Large intestine (tissue), 3 donors: ENCODE results near the gene ATP5IF1. TPM values are rescaled to one million over a fixed set of nuclear protein-coding genes. Genes with fewer than 3 reads are reported as not detected.

Source experiments
- DNase-seq, 2 donors: peaks; one replicate each; pipeline versions ENCODE4 v3.0.0 to v3.0.0-alpha.2; 2013
- H3K27ac ChIP-seq: one replicate; pipeline ENCODE4 v1.5.1; 2013; ENCODE audit warnings: low read length
- H3K27me3 ChIP-seq: 2 replicates; pipeline ENCODE4 v1.6.1; 2013; ENCODE audit warnings: low read length; ENCODE audit not compliant: control insufficient read depth, insufficient read depth
- H3K36me3 ChIP-seq: 2 replicates; pipeline ENCODE4 v1.6.1; 2013; ENCODE audit warnings: low read length; ENCODE audit not compliant: control insufficient read depth, insufficient read depth
- H3K4me1 ChIP-seq: one replicate; pipeline ENCODE4 v1.6.1; 2013; ENCODE audit warnings: low read length; ENCODE audit not compliant: control insufficient read depth, insufficient read depth
- H3K4me3 ChIP-seq: one replicate; pipeline ENCODE4 v1.5.1; 2013; ENCODE audit warnings: low read length
- H3K9me3 ChIP-seq: one replicate; pipeline ENCODE4 v1.6.1; 2013; ENCODE audit warnings: mild to moderate bottlenecking, low read depth, low read length, moderate library complexity; ENCODE audit not compliant: control insufficient read depth
- WGBS: methylation state at CpG from one replicate; pipeline ENCODE4 v1.1.5; 2013; ENCODE audit warnings: low lambda C conversion rate; ENCODE audit not compliant: insufficient coverage; 5-methylcytosine and 5-hydroxymethylcytosine counted together
- polyA plus RNA-seq: library from polyadenylated mRNA; unstranded; fragments of 120-200 nt; gene quantifications from one replicate; pipeline ENCODE4 v1.2.1, GENCODE V29; 2013

ATP5IF1 gene
- polyA plus RNA-seq, 1 donor = 354 TPM

DNA sequence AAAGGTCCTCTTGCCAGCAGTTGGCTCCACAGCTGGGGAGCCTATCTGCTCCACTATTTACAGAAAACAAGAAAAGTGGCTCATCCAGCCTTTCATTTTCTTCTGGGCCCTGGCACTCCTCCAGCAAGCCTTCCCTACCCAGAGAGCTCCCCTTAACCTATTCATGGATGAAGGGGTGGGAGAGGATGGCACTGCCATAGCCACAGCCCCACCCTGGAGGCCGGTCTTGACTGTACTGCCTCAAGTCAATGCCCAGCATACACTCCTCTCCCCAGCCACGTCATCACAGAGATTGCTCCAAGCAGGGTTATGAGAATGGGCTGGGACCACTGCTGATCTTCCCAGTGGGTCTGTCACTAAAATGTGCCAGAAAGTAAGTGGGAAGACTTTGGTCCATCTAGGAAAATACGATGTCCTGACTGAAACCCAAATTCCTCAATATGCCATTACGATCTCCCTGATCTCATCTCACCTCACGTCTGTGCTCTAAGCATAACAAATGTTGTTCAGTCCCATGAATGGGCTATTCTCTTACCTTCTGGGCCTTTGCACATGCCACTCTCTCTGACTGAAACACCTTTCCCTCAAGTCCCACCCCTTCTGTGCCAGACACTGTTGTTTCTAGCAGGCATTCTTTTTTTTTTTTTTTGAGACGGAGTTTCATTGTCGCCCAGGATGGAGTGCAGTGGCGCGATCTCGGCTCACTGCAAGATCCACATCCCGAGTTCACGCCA lies 38.1 kb upstream of the ATP5IF1 start:
- H3K4me1 ChIP-seq = peaks cover 3% of the 10 kb centered on the region
- no peaks in the 10 kb centered on the region for H3K9me3 ChIP-seq
- no peak overlapping the region for H3K4me3 ChIP-seq
- DNase-seq = no peak
- H3K27me3 ChIP-seq = no peaks in the 10 kb centered on the region
- H3K27ac ChIP-seq = no peak overlapping the region
- WGBS = 100% methylated on average over 2 of the region's 12 CpGs
- H3K36me3 ChIP-seq = peaks cover 42% of the 10 kb centered on the region

DNA sequence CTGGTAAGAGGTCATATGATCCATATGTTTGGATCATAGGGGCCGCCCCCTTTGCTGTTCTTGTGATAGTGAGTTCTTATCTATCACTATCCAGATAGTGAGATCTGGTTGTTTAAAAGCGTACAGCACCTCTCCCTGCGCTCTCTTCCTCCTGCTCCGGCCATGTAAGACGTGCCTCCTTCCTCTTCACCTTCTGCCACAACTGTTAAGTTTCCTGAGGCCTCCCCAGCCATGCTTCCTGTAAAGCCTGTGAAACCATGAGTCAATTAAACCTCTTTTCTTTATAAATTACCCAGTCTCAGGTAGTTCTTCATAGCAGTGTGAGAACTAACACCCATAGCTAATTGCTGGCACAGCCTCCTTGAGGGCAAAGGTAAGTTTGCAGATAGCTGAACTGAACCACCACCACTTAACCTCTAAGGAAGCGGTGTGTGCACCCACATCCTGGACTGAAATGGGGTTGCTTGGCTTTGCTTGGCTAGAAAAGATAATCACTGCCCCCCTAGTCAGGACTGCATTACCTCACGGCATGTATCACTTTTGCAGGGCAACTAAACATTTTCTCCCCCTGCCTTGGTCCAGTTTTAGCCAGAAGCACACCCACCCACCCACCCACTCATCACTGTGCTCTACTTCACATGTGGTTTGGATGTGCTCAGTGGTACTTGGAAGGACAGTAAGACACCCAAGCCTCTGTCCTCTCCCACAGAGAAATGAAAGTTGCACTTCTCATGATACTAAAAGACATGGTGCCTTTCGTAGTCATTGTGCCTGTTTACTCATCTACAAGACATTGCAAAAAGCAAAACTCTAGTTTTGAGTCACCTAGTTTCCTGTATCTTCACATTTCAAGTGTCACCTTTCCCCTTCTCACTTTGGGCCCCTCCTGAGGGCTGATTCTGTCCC lies 36.3 kb upstream of the ATP5IF1 start:
- H3K27me3 ChIP-seq = no peaks in the 10 kb centered on the region
- peaks cover 59% of the 10 kb centered on the region for H3K36me3 ChIP-seq
- WGBS = 10% methylated on average over 2 of the region's 8 CpGs
- H3K4me3 ChIP-seq = no peak overlapping the region
- peaks cover 3% of the 10 kb centered on the region for H3K4me1 ChIP-seq
- H3K27ac ChIP-seq = no peak overlapping the region
- H3K9me3 ChIP-seq = no peaks in the 10 kb centered on the region
- peak; percentile 31 to 48 for DNase-seq

DNA sequence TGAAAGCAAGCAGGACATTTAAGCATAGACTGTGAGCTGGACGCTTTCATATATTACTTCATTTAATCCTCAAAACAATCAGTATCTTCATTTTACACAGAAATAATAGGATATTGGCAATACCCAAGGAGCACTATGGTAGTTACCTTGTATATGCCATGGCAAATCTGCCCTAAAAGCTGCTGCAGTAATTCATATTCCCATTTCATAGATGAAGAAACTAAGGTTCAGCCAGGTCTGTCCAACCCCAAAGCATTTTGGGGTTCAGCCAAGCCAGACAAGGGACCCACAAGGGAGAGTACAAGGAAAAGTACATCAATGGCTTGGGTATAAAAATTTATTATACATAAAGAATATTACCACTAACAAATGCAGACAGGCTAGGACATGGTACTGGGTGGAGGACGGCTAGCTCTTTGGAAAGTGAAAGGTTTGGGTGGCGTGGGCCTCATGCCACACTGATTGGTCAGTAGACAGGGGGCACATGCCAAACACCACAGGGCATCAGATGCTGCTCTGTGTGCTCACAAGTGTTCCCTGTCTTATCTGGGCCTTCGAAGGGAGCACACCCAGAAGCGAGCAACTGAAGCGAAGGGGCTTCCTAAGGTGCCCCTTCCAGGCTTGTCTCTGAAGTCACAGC lies 35.6 kb upstream of the ATP5IF1 start:
- Histone ChIP-seq H3K27me3 (no peaks in the 10 kb centered on the region), H3K27ac (no peak overlapping the region), H3K36me3 (peaks cover 65% of the 10 kb centered on the region), H3K4me1 (peaks cover 6% of the 10 kb centered on the region), H3K4me3 (no peak overlapping the region), H3K9me3 (no peaks in the 10 kb centered on the region)
- WGBS = no CpG with 5 or more reads among the region's 6 CpGs
- DNase-seq = no peak

DNA sequence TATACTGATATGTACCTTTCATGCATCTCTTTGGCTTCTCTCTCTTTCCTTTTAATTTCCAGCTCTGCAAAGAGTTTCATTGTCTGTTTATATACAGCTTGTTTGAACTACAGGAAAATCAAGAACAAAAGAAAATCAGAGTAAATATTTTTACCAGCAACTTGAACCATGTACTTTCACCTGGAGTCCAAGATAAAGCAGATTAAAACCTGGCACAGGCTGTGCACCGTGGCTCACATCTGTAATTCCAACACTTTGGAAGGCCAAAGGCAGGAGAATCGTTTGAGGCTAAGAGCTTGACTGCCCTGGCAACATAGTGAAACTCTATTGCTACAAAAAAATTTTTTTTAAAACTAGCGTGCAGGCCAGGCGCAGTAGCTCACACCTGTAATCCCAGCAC lies 30.7 kb upstream of the ATP5IF1 start:
- Histone ChIP-seq H3K9me3 (no peaks in the 10 kb centered on the region), H3K27me3 (no peaks in the 10 kb centered on the region), H3K4me3 (no peak overlapping the region), H3K4me1 (peaks cover 4% of the 10 kb centered on the region), H3K36me3 (peaks cover 75% of the 10 kb centered on the region), H3K27ac (no peak overlapping the region)
- DNase-seq = peak in 1 of 2 donors; percentile 46
- no CpG with 5 or more reads among the region's 4 CpGs for WGBS

DNA sequence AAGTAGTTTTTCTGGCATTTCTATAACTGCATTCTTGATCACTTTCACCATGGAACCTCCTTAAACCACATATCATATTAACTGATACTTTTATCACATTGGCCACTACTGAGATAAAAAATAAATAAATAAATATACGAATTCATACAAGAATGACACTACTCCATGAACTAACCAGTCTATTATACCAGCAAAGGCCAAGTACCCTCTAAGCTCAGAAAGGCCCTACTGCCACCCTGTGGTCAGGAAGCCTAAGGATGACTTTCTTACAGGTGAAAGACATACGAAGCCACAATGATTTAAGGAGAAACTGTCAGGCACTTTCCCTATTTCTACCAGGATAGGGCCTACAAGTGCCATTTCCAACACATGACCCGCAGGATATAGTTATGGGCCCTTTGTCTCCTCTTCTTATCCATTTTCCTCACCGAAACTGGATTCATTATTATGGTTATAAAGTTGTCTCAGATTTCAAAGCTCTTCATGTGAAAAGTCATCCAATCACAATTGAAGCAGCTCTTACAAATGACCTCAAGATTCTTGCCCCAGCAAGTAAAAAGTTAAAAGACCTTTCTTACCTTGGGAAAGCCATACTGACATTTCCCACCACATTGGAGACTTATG lies 27.0 kb upstream of the ATP5IF1 start:
- no peaks in the 10 kb centered on the region for H3K9me3 ChIP-seq
- DNase-seq = peak; percentile 51 to 54
- WGBS = no CpG with 5 or more reads among the region's 4 CpGs
- H3K27me3 ChIP-seq = no peaks in the 10 kb centered on the region
- no peak overlapping the region for H3K4me3 ChIP-seq
- no peak overlapping the region for H3K27ac ChIP-seq
- peaks cover 4% of the 10 kb centered on the region for H3K4me1 ChIP-seq
- H3K36me3 ChIP-seq = peaks cover 65% of the 10 kb centered on the region

DNA sequence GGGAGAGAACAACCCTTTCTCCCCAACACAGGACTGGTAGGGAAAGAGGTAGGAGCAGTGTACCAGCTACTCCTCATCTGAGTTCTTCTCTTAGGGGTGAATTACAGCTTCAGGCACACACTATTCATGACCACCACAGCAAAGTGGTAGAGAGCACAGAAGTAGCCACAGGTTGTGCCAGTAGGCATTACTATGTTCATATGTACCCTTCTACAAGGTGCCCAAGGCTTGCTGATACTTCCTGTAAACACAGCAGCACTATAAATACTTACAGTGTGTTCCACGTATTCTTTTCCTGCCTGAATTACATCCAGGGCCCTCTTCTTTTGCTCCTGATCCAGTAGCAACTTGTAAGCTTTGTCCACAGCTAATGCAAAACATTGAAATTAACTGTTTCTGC lies 26.2 kb upstream of the ATP5IF1 start:
- DNase-seq = no peak
- no CpG with 5 or more reads among the region's 1 CpG for WGBS
- Histone ChIP-seq H3K27me3 (no peaks in the 10 kb centered on the region), H3K36me3 (peaks cover 62% of the 10 kb centered on the region), H3K27ac (no peak overlapping the region), H3K9me3 (no peaks in the 10 kb centered on the region), H3K4me1 (peaks cover 4% of the 10 kb centered on the region), H3K4me3 (no peak overlapping the region)

DNA sequence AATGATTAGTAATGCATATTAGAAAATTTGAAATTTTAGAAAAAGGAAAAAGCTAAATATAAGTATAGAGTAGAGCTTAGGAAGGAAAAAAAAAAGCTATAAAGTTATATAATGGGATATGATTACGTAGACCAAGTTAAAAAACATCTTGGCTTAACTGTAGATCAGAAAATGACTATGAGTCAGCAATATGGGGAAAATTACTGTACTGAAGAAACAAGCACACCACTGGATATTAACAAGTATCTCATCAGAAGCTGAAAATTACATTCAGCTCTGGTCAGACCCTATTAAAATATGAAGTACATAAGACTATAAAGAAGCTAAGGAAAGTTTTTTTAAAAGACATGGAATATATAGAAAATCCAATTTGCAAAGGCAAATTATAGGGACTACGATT lies 22.6 kb upstream of the ATP5IF1 start:
- H3K27ac ChIP-seq = no peak overlapping the region
- WGBS = 90% methylated on average over 2 of the region's 2 CpGs
- peaks cover 42% of the 10 kb centered on the region for H3K36me3 ChIP-seq
- no peak overlapping the region for H3K4me3 ChIP-seq
- DNase-seq = no peak
- no peaks in the 10 kb centered on the region for H3K27me3 ChIP-seq
- no peaks in the 10 kb centered on the region for H3K4me1 ChIP-seq
- H3K9me3 ChIP-seq = no peaks in the 10 kb centered on the region

DNA sequence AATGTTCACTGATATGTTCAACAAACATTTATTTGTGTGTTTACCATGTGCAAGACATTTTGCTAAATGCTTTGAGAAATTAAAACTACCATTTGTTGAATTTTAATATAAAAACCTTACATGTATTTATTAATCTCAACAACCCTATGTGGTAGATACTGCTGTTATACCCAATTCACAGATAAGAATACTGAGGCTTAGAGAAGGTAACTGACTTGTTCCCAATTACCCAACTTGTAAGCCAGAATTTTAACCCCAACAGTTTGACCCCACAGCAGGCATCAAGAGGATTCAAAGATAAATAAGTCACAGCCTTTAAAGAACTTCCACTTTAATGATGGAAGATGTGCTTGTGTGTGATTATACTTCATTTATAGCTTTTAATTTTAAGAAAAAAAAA lies 6.8 kb upstream of the ATP5IF1 start:
- DNase-seq = no peak
- H3K4me3 ChIP-seq = no peak overlapping the region
- no peaks in the 10 kb centered on the region for H3K9me3 ChIP-seq
- no peaks in the 10 kb centered on the region for H3K27me3 ChIP-seq
- peaks cover 32% of the 10 kb centered on the region for H3K36me3 ChIP-seq
- H3K4me1 ChIP-seq = peaks cover 4% of the 10 kb centered on the region
- no peak overlapping the region for H3K27ac ChIP-seq

DNA sequence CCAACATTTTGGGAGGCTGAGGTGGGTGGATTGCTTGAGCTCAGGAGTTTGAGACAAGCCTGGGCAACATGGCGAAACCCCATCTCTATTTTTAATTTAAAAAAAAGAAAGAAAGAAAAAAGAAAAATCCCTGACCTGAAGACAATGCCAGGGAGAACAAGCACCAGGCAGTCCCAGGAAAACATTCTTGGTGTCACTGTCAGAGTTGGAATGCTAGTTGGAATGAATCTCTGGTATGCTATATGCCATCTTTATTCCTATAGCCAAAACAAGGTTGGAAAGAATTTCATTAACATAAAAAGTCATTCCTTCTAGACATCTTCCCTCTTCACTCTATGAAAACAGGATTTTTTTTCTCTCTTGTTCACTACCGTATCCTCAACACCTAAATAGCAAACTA lies 5.9 kb upstream of the ATP5IF1 start:
- no CpG with 5 or more reads among the region's 2 CpGs for WGBS
- Histone ChIP-seq H3K27ac (no peak overlapping the region), H3K27me3 (no peaks in the 10 kb centered on the region), H3K4me3 (no peak overlapping the region), H3K9me3 (no peaks in the 10 kb centered on the region), H3K36me3 (peaks cover 25% of the 10 kb centered on the region), H3K4me1 (peaks cover 4% of the 10 kb centered on the region)
- no peak for DNase-seq
